ENCODE results near the gene COL16A1. TPM values are rescaled to one million over a fixed set of nuclear protein-coding genes. Genes with fewer than 3 reads are reported as not detected.

The COL16A1 gene
- polyA plus RNA-seq, 3 donors = 0.13 TPM; not detected in 2

DNA sequence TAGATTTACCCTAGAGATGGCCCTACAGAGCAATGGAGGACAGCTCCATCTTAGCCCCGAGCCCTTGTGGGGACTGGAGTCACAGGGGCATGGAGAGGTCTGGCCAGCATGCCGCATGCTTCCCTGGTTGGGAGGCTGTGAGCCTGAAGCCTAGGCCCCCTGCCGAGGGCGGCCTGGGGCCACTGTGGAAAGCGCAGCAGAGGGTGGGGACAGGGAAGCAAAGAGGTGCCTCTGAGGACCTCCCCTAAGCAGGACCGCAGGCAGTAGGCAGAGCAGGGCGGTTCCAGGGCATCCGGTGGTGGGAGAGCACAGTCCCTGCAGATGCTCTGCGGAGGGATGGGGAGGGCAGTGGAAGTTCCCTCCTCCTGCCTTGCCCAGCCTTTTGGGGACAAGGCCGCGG, 32.7 kb downstream of the COL16A1 start:
- Histone ChIP-seq H3K79me2 (ENCODE audit: insufficient read depth, low read length) (no peaks in the 10 kb centered on the region), H4K20me1 (ENCODE audit: insufficient read depth, low read length) (no peaks in the 10 kb centered on the region), H3K9ac (ENCODE audit: insufficient read depth, low read length, poor library complexity, severe bottlenecking) (no peak overlapping the region), H3K4me1 (ENCODE audit: control insufficient read depth in 1 of 2, insufficient read depth in 2 of 2, low read length in 2 of 2) (peaks cover 9 to 10% of the 10 kb centered on the region in 2 donors), H3K27me3 (ENCODE audit: control insufficient read depth in 2 of 2, insufficient read depth in 2 of 2, low read length in 2 of 2) (peaks cover 0 to 21% of the 10 kb centered on the region in 2 donors), H3K4me2 (replicated peaks; ENCODE audit: extremely low read depth, low read length, poor library complexity, severe bottlenecking) (no peak overlapping the region), H3K4me3 (replicated peaks in 1 of 3; ENCODE audit: low read depth in 2 of 3, low read length in 3 of 3) (no peak overlapping the region), H2AFZ (ENCODE audit: insufficient read depth, low read depth, low read length, poor library complexity, severe bottlenecking) (no peak overlapping the region), H3K27ac (ENCODE audit: low read depth in 1 of 2, low read length in 2 of 2) (no peak overlapping the region), H3K9me3 (replicated peaks in 1 of 2; ENCODE audit: control insufficient read depth in 1 of 2, insufficient read depth in 1 of 2, low read length in 2 of 2) (no peaks in the 10 kb centered on the region), H3K36me3 (replicated peaks in 1 of 2; ENCODE audit: control insufficient read depth in 1 of 2, insufficient read depth in 2 of 2, low read length in 2 of 2) (no peaks in the 10 kb centered on the region)
- Mint-ChIP-seq H3K27ac (peak overlapping the region in 1 of 7 donors; percentile 2), H3K9me3 (peaks cover 0 to 3% (median 0%) of the 10 kb centered on the region in 7 donors), H3K4me3 (peak overlapping the region in 1 of 2 donors; percentile 1), H3K27me3 (ENCODE audit: low read depth in 3 of 3) (peaks cover 18 to 36% (median 27%) of the 10 kb centered on the region in 3 donors), H3K4me1 (peaks cover 13% of the 10 kb centered on the region), H3K36me3 (no peaks in the 10 kb centered on the region)
- WGBS (ENCODE audit: insufficient coverage) = 95% methylated on average over 9 of the region's 11 CpGs
- intact Hi-C loops (cut with micrococcal nuclease) = no loop called here
- TF ChIP-seq, protein P1, sequence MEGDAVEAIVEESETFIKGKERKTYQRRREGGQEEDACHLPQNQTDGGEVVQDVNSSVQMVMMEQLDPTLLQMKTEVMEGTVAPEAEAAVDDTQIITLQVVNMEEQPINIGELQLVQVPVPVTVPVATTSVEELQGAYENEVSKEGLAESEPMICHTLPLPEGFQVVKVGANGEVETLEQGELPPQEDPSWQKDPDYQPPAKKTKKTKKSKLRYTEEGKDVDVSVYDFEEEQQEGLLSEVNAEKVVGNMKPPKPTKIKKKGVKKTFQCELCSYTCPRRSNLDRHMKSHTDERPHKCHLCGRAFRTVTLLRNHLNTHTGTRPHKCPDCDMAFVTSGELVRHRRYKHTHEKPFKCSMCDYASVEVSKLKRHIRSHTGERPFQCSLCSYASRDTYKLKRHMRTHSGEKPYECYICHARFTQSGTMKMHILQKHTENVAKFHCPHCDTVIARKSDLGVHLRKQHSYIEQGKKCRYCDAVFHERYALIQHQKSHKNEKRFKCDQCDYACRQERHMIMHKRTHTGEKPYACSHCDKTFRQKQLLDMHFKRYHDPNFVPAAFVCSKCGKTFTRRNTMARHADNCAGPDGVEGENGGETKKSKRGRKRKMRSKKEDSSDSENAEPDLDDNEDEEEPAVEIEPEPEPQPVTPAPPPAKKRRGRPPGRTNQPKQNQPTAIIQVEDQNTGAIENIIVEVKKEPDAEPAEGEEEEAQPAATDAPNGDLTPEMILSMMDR (IDR thresholded peaks at IDR 0.05) = no peak
- DNase-seq = no peak

DNA sequence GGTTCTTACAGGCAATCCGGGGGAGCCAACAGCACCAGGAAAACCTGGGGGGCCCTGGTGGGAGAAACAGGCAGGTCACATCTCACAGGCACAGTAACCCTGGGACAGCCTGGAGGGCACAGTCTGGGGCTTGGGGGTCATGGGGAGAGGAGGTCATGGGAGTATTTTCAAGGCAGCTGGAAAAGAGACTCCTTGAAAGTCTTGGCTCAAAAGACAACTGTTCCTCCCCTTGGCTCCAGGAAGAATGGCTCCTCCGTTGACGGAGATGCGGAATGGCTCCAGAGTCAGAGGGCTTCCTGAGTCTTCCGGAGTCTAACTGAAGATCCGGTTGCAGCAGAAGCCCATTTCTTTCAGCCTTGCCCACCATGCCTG, 33.2 kb downstream of the COL16A1 start:
- H3K79me2 ChIP-seq (ENCODE audit: insufficient read depth, low read length) = no peaks in the 10 kb centered on the region
- TF ChIP-seq, protein P1 (IDR thresholded peaks at IDR 0.05) = no peak
- peaks cover 0 to 21% of the 10 kb centered on the region in 2 donors for H3K27me3 ChIP-seq (ENCODE audit: control insufficient read depth in 2 of 2, insufficient read depth in 2 of 2, low read length in 2 of 2)
- H3K36me3 ChIP-seq (replicated peaks in 1 of 2; ENCODE audit: control insufficient read depth in 1 of 2, insufficient read depth in 2 of 2, low read length in 2 of 2) = no peaks in the 10 kb centered on the region
- no peak overlapping the region for H3K27ac ChIP-seq (ENCODE audit: low read depth in 1 of 2, low read length in 2 of 2)
- H3K4me1 ChIP-seq (ENCODE audit: control insufficient read depth in 1 of 2, insufficient read depth in 2 of 2, low read length in 2 of 2) = peaks cover 9 to 10% of the 10 kb centered on the region in 2 donors
- DNase-seq = no peak
- no peak overlapping the region for H3K9ac ChIP-seq (ENCODE audit: insufficient read depth, low read length, poor library complexity, severe bottlenecking)
- no peaks in the 10 kb centered on the region for H4K20me1 ChIP-seq (ENCODE audit: insufficient read depth, low read length)
- no peak overlapping the region for H3K27ac Mint-ChIP-seq
- H3K4me3 Mint-ChIP-seq = peak overlapping the region in 1 of 2 donors; percentile 79
- H3K9me3 ChIP-seq (replicated peaks in 1 of 2; ENCODE audit: control insufficient read depth in 1 of 2, insufficient read depth in 1 of 2, low read length in 2 of 2) = no peaks in the 10 kb centered on the region
- H3K4me3 ChIP-seq (replicated peaks in 1 of 3; ENCODE audit: low read depth in 2 of 3, low read length in 3 of 3) = no peak overlapping the region
- WGBS (ENCODE audit: insufficient coverage) = 82% methylated on average over 6 of the region's 6 CpGs
- intact Hi-C loops (cut with micrococcal nuclease) = no loop called here
- peaks cover 13% of the 10 kb centered on the region for H3K4me1 Mint-ChIP-seq
- peaks cover 18 to 33% (median 27%) of the 10 kb centered on the region in 3 donors for H3K27me3 Mint-ChIP-seq (ENCODE audit: low read depth in 3 of 3)
- peak overlapping the region; percentile 48 for H3K4me2 ChIP-seq (replicated peaks; ENCODE audit: extremely low read depth, low read length, poor library complexity, severe bottlenecking)
- H3K36me3 Mint-ChIP-seq = no peaks in the 10 kb centered on the region
- peaks cover 0 to 3% (median 0%) of the 10 kb centered on the region in 7 donors for H3K9me3 Mint-ChIP-seq
- peak overlapping the region; percentile 76 for H2AFZ ChIP-seq (ENCODE audit: insufficient read depth, low read depth, low read length, poor library complexity, severe bottlenecking)

All from CD14-positive monocyte (primary cell).